Measurements from ENCODE around the gene FBXL15.

The FBXL15 gene

DNA sequence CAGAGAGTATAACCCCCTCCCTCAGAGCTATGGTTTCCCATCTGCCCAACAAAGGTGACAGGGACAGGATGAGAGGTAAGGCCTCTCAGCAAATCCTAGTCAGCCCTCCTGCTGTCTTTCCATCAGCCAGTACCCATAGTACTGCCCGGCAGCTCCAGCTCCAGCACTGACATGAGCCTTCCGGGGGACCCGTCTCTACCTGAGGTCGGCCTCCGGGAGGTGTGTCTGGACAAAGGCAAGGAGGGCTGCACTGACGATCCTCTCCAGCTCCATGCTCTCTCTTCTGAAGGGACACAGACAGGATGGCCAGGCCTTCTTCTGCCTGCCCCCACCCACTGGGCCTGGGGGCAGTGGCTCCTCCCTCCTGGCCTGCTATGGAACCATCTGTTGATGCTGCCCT, 4.3 kb downstream of the FBXL15 start:
- no peak for DNase-seq (ENCODE audit: extremely low read depth in 1 of 2, low read depth in 1 of 2)

DNA sequence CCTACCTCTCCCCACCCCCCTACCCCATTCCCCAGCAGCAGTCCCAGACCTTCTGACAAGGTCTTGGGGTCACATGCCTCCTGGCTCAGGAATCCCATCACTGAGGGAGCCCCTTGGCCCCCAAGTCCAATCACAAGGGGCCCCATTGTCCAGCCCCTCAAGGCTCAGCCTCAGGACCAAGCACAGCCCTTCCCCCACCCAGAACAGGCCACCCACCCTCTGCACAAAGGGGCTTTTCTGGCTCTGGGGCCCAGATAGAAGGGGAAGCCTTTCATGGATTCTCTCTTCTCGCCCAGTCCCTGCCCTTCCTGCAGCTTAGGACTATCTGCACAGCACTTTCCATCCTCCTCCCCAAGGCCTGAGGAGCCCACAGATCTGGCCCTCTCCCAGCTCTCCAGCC, 4.8 kb downstream of the FBXL15 start:
- DNase-seq (ENCODE audit: extremely low read depth in 1 of 2, low read depth in 1 of 2): no peak

DNA sequence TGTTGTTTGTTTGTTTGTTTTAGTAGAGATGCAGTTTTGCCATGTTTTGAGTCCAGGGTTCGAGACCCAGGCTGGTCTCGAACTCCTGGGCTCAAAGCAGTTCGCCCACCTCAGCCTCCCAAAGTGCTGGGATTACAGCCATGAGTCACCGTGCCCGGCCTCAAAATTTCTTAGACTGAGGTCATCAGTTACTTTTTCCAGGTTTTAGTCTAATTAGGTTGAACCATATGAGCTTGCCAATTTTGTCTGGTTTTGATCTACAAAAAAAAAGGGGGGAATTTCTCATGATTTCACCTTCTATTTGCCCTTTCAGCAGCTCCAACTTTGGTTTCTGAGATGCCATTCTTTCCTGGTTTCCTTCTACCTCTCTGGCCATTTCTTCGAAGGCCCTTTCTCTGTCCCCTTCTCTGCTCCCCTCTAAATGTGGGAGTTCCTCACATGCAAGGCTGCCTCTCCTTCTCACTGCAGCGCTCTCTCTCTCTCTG, 6.2 kb downstream of the FBXL15 start:
- no peak for DNase-seq (ENCODE audit: extremely low read depth in 1 of 2, low read depth in 1 of 2)

DNA sequence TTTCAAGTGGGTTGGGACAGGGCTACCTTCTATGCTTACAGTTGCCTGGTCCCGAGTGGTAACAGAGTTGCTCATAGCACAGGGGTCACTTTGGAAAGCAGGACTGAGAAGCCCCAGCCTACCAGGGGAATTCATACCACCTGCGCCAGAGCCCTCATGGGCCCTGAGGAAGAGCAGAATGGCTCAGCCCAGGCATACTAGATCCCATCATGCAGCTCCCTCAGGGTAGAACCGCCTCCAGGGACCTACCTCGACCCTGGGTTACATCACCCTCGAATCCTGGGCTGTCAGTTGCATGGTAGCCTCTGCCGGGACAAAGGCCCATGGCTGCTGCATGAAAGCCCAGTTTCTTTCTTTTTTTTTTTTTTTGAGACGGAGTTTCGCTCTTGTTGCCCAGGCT, 8.8 kb downstream of the FBXL15 start:
- DNase-seq (ENCODE audit: extremely low read depth in 1 of 2, low read depth in 1 of 2): no peak

DNA sequence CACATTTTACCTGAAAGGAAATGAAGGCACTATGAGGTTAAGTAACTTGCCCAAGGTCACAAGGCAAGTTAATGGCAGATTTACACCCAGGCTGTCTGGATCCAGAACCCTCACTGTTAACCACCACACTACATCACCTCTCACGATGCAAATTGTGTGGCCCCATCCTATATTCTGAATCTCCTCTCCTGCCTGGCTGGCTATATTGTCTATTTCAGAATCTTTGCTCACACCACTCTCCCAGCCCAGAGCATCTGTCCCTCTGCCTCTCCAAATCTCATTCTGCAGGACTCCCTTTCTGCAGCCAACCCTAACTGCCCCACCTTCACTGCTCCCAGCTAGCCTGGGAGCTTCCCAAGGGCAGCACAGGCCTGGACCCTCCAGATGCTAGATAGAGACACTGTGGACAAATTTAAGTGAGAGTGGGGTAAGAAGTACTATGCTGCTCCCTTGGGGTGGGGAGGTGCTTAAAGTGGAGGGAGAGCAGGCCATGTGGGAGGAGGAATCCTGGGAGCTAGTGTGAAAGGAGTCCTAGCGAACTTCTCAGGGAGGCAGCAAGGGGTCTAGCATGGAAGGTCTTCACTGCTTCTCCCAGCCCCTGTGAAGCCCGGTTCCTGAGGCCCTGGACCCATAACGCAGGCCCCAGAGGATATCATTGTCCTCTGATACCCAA, 11.0 kb downstream of the FBXL15 start:
- DNase-seq (ENCODE audit: extremely low read depth in 1 of 2, low read depth in 1 of 2): no peak

DNA sequence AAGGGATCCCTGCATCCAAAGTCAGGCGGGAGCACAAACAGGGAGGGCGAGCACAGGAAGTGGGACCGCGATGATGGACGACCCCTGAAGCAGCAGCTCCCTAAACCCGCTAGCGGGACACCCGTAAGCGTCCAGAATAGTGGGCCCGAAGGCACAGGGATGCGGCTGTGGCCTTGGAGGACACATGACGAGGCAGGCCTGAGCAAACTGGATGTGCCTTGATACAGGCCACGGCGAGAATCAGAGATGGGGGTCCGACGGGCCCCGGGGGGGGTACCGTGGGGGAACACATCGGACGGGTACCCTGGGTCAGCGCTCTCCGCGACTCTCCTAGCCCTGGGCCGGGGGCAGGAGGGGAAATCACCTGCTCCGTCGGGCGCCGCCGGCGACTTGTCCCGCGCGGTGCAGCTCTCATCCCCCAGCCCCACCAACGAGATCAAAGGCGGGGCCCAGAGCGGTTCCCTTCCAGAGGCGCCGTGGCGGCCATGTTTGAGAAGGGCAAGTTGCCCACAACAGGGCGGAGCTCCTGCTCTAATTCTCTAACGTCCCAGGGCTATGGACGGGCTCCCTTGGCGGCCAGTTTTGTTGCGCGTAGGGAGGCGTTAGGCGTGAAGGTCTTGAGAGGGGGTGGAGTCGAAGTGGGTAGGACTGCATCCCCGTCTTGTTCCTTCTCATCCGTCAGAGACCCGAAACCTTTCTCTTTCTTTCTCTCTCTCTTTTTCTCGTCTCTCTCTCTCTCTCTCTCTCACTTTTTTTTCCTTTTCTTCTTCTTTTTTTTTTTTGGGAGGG, 11.7 kb downstream of the FBXL15 start, which contains the start of gene CUEDC2:
TSS of gene CUEDC2 (minus strand) at position 413 of the 789 bp plus-strand sequence. CDS start 7,386 bp downstream, outside the sequence.
- DNase-seq (ENCODE audit: extremely low read depth in 1 of 2, low read depth in 1 of 2): peak; percentile 90 to 91

DNA sequence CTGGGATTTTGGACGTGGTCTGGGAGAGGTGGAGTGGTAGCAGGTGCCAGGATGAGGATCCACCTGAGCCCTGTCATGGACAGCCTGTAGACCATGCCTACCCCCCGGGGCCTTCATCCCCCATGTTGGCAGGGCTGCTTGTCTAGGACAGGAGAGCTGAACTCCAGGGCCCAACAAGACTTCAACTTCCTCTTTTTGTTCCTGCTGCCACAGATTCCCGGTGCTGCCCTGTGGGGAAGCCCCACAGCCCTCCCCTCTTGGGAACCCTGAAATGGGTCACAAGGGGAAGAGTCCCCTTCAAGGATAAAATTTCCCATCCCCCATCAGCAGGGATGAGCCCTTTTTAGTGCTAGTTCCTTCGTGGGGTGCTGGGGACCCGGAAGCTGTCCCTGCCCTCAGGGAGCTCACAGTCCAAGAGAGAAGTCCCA, 13.0 kb downstream of the FBXL15 start:
- no peak for DNase-seq (ENCODE audit: extremely low read depth in 1 of 2, low read depth in 1 of 2)

DNA sequence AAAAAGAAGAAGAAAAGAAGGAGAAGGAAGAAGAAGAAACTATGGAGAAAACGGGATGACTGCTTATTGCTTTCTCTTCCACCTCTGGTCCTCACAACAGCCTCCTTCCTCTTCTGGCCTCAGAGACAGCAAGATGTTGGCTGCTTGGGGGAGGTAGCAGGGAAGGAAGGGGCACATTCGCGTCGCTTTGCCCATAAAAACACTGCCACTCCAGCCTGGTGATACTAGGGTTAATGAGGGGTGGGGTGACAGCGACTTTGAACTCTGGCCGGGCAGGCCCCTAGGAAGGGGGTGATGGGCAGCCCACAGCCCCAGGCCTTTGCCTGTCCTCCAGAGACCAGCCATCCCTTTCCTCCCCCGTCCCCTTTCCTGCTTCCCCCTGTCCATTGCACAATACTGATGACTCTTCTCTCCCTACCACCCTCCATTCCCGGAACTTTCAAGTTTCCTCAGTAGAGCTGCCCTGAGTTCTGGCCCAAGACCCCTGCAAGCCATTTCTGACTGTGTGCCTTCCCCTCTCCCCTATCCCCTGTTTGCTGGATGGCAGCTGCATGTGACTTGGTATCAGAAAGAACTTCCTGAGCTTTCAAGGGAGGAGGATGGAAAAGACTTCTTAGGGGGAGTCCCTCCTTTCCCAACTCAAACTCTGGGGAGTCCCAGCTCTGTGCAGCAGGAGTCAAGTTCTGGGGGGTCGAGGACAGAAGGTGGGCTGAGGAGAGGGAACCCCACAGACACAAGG, 13.9 kb downstream of the FBXL15 start:
- DNase-seq (ENCODE audit: extremely low read depth in 1 of 2, low read depth in 1 of 2): no peak

DNA sequence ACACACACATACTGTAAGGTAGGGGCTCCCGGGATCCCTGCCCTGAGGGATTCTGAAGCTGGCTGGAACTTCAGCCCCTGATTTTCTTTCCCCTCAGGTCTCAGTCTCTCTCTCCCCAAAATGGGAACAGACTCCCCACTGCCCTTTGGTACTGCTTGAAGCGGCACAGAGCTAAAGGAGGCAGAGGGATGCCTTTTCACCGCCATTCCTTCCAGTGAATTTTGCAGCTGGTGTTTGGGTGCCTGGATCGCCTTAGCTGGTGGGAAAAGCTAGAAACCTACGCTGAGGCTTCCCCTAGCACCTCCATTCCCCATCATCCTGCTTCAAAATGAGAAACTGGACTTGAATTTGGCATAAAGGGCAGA, 14.5 kb downstream of the FBXL15 start:
- DNase-seq (ENCODE audit: extremely low read depth in 1 of 2, low read depth in 1 of 2): no peak

DNA sequence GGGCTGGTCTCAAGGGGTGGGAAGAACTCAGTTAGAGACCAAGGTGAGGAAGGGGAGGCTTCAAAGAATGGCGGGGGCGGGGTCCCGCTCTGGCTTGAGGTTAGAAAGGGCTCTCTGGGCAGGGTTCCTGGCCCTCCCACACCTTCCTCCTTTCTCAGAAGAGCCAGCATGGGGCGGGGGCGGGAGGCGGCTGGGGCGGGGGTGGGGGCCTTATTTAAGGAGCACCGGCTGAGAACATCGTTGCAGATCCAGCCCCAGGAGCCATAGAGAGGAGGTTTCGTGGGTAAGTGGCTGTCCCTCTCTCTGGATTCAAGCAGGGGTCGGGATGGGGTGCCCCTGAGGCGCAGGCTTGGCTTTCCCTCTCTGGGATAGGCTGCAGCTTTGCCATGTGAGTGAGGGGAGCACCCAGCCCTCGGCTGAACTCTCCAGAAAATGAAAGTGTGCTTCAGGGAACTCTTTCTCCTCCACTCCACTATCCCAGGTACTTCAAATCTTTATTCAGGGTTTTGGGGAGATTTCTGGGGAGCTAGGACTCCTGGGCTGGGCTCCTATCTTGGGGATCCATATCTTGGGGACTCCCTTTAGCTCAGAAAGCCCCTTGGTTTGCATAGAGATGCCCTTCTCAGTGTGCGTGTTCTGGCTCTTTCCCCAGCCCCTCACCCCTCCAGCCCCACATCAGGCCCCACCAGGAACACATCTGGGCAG, 15.0 kb downstream of the FBXL15 start:
- DNase-seq (ENCODE audit: extremely low read depth in 1 of 2, low read depth in 1 of 2): no peak

DNA sequence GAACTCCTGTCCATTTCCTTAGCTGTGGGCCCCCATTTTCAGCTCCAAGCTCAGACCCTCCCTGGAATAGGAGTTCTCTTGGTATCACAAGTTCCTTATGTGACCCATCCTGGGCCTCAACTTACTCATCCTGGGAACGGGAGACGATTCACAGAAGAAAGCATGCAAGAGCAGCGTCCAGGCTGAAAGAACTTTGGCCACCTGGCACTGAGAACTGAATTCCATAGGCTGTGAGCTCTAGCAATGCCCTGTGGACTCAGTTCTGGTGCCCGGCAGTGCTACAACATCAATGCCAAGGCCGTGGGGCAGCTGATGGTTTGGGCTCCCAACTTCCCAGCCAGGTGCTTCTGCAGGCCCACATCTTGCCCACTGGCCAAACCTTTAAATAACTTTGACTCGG, 15.7 kb downstream of the FBXL15 start:
- no peak for DNase-seq (ENCODE audit: extremely low read depth in 1 of 2, low read depth in 1 of 2)

DNA sequence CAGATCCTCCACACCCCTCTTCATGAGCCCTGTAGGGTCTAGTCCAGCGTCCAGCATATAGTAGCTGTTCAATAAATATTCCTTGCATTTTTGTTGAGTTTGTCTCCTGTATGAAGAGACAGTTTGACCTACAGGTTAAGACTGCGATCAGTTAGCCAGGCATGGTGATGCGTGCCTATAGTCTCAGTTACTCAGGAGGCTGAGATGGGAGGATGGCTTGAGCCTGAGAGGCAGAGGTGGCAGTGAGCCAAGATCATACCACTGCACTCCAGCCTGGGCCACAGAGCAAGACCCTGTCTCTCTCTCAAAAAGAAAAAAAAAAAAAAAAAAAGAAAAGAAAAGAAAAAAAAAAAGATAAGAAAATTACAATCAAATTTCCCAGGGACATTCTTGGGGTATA, 16.9 kb downstream of the FBXL15 start:
- no peak for DNase-seq (ENCODE audit: extremely low read depth in 1 of 2, low read depth in 1 of 2)

DNA sequence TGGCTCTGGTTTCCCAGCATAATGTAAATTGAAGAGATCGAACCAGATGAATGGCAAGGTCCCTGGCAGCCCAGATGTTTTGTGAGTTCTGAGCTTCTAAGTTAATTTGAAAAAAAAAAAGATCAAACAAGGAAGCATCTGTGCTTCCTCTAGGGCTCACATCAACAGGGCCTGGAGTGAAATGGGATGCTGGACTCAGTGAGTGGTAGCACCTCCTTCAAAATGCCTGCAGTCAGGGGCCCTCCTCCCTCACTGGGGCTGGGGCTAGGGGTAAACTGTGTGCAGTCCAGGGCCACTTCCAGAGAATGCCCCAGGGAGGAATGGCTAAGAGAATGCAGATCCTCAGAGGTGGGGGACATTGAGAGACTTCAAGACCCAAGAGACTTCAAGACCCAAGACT, 17.7 kb downstream of the FBXL15 start:
- no peak for DNase-seq (ENCODE audit: extremely low read depth in 1 of 2, low read depth in 1 of 2)

DNA sequence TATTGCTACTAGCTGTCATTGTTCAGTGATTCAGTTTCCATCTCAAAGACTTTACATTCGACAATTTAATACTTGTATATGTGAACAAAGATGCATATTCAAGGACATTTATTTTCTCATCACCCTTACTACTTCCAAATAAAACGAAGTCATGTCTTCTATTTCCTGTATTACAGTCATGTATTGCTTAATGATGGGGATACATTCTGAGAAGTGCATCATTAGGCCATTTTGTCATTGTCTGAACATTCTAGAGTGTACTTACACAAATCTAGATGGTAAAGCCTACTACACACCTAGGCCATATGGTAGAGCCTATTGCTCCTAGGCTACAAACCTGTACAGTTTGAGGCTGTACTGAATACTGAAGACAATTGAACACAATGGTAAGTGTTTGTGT, 24.2 kb downstream of the FBXL15 start:
- no peak for DNase-seq (ENCODE audit: extremely low read depth in 1 of 2, low read depth in 1 of 2)

DNA sequence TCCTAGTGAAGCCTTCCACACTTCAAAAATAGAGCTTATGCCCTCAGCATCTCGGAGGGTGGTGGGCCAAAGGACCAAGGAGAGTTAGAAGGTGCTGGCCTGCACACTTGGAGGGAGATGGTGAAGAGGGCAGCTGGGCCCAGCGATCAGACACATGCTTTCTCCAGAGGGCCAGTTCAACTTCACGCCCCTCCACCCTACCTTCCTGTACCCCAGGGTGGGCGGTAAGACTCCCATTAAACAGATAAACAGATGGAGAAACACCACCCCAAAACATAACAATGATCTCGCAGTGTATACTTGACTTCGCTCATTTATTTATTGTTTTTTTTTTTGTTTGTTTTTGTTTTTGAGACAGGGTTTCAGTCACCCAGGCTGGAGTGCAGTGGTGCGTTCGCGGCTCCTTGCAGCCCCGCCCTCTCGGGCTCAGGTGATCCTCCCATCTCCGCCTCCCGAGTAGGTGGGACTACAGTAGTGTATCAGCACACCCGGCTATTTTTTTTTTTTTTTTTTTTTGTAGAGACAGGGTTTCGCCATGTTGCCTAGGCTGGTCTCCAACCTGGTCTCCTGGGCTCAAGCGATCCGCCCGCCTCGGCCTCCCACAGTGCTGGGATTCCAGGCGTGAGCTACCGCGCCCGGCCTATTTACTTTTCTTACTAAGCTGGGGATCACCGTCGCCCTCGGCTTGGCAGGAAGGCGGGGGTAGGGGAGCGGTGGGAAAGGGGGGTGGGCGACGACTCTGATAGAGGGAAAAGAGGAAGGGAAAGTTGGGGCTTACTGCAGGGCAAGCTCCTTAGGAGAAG, 28.9 kb downstream of the FBXL15 start:
- DNase-seq (ENCODE audit: extremely low read depth in 1 of 2, low read depth in 1 of 2): peak; percentile 57 to 70

DNA sequence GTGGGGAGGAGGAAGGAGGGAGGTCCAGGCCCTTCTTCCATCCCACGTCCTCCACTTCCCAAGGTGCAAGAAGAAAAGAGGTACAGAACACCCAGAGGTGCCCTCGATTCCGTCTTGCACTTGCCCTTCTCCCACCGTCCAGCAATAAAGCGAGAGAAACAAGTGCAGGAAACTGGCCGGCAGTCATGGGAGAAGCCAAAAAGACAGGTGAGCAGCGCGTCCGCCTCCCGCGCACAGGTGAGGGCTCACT, 29.4 kb downstream of the FBXL15 start:
- DNase-seq (ENCODE audit: extremely low read depth in 1 of 2, low read depth in 1 of 2): no peak

DNA sequence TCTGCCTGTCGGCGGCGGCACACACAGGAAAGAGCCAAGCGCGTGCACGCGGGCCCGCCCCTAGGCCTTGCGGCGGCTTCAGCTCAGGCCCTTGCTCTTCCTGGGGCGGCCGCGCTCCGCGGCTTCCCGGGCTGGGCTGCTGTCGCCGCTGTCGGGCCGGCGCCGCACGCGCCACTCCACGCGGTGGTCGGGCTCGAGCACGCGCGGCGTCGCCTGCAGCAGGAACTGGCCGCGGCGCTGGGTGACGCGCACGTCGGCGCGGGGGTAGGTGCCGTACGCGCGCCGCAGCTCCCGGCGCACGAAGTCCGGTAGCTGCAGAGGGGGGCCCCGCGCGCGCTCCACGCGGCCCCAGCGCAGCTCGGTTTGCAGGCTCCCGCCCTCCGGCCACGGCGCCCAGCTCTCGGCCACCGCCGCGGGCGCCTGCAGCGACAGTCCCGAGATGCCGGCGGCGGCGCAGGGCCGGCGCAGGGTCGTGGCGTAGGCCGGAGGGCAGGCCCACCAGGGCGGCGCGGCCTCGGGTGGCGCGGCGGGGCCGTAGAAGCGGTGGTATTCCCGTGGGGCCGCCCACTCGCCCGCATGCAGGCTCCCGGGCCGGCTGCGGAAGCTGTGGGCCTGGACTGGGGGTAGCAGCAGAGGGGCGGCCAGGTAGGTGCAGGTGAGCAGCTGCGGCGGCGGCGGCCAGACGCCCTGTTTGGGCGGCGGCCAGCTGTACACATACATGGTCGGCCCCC, 29.9 kb downstream of the FBXL15 start:
- DNase-seq (ENCODE audit: extremely low read depth in 1 of 2, low read depth in 1 of 2): peak; percentile 60 to 82

DNA sequence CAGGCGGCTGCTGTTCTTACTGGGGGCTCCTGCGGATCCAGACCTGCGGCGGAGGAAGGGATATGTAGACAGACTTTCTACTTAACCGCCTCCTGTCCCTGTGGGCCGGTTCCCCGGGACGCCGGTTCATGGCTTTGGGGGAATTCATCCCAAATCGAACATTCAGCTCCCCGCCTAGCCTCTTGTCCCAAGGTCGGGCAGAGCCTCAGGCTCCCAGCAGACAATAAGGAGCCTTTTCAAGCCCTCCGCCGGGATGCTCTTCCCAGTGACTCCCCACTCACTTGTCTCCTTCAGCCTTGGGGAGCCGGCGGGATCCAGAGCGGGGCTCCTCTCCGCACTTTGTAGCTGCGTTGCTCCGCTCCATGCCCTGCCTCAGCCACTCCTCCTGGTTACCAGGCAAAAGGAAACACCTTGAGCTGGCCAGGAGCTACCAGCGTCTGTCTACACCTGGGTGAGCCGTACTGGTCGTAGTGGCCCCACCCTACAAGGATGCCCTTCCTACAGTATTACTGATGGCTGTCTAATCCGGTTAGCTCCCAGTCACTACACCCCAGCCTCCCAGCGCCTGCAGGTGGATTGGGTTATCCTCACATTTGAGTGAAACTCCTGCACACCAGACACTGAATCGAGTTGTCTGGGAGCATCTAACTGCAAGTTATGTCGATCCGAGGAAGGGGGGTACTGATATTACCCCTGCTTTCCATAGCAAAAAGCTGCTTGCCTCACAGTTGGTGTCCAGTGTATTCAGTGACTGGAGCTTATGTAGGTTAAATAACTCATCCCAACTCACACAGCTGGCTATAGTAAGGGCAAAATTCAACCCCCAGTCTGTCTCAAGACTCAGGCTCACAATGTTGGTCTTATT, 30.7 kb downstream of the FBXL15 start, which contains the start of gene C10orf95:
TSS of gene C10orf95 (minus strand) at position 439 of the 865 bp plus-strand sequence. CDS start 450 bp downstream, outside the sequence.
- no peak for DNase-seq (ENCODE audit: extremely low read depth in 1 of 2, low read depth in 1 of 2)
